Measurements from ENCODE around the gene DAB2IP.
A peak's percentile ranks its signal among the peaks of the same experiment; 100 is the strongest.

DAB2IP gene

GRCh38 chr9:121683652-121684051, 32.2 kb downstream of the DAB2IP start:
- H3K36me3 ChIP-seq (ENCODE audit: low read length) = no peaks in the 10 kb centered on the region
- H2AFZ ChIP-seq (ENCODE audit: low read depth, low read length, severe bottlenecking) = no peak overlapping the region
- no peaks in the 10 kb centered on the region for H4K20me1 ChIP-seq (ENCODE audit: low read depth, low read length)
- H3K9me3 ChIP-seq (ENCODE audit: insufficient read depth, low read length) = no peaks in the 10 kb centered on the region
- no peak overlapping the region for H3K4me3 ChIP-seq (ENCODE audit: insufficient read depth, low read length, poor library complexity, severe bottlenecking)
- no peaks in the 10 kb centered on the region for H3K9me2 ChIP-seq (replicated peaks; ENCODE audit: insufficient read depth, low read length)
- no peak overlapping the region for H3K9ac ChIP-seq (ENCODE audit: low read length)
- no peak overlapping the region for H3K27ac ChIP-seq (ENCODE audit: low read depth, low read length)
- H3K27me3 ChIP-seq (ENCODE audit: low read length) = no peaks in the 10 kb centered on the region
- no peak overlapping the region for H3K4me2 ChIP-seq (ENCODE audit: low read depth, low read length, poor library complexity, severe bottlenecking)
- H3F3A ChIP-seq (ENCODE audit: insufficient read depth) = no peaks in the 10 kb centered on the region
- TF ChIP-seq, protein P1, sequence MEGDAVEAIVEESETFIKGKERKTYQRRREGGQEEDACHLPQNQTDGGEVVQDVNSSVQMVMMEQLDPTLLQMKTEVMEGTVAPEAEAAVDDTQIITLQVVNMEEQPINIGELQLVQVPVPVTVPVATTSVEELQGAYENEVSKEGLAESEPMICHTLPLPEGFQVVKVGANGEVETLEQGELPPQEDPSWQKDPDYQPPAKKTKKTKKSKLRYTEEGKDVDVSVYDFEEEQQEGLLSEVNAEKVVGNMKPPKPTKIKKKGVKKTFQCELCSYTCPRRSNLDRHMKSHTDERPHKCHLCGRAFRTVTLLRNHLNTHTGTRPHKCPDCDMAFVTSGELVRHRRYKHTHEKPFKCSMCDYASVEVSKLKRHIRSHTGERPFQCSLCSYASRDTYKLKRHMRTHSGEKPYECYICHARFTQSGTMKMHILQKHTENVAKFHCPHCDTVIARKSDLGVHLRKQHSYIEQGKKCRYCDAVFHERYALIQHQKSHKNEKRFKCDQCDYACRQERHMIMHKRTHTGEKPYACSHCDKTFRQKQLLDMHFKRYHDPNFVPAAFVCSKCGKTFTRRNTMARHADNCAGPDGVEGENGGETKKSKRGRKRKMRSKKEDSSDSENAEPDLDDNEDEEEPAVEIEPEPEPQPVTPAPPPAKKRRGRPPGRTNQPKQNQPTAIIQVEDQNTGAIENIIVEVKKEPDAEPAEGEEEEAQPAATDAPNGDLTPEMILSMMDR (IDR thresholded peaks at IDR 0.05; ENCODE audit: insufficient read depth, low read length, poor library complexity, severe bottlenecking) = no peak
- TF ChIP-seq EZH2phosphoT487 (conservative IDR thresholded peaks at IDR 0.05; ENCODE audit: low read length) = no peak
- no peaks in the 10 kb centered on the region for H3K79me2 ChIP-seq (ENCODE audit: insufficient read depth, low read length)

GRCh38 chr9:121684381-121685145, 33.1 kb downstream of the DAB2IP start:
- Histone ChIP-seq H3K27ac (ENCODE audit: low read depth, low read length) (no peak overlapping the region), H4K20me1 (ENCODE audit: low read depth, low read length) (no peaks in the 10 kb centered on the region), H3K4me3 (ENCODE audit: insufficient read depth, low read length, poor library complexity, severe bottlenecking) (no peak overlapping the region), H3K4me2 (ENCODE audit: low read depth, low read length, poor library complexity, severe bottlenecking) (no peak overlapping the region), H3K36me3 (ENCODE audit: low read length) (no peaks in the 10 kb centered on the region), H3F3A (ENCODE audit: insufficient read depth) (no peaks in the 10 kb centered on the region), H3K9me3 (ENCODE audit: insufficient read depth, low read length) (no peaks in the 10 kb centered on the region), H2AFZ (ENCODE audit: low read depth, low read length, severe bottlenecking) (no peak overlapping the region), H3K9ac (ENCODE audit: low read length) (no peak overlapping the region), H3K27me3 (ENCODE audit: low read length) (no peaks in the 10 kb centered on the region), H3K79me2 (ENCODE audit: insufficient read depth, low read length) (no peaks in the 10 kb centered on the region), H3K9me2 (replicated peaks; ENCODE audit: insufficient read depth, low read length) (no peaks in the 10 kb centered on the region)
- TF ChIP-seq EZH2phosphoT487 (conservative IDR thresholded peaks at IDR 0.05; ENCODE audit: low read length) = no peak
- TF ChIP-seq, protein P1 (IDR thresholded peaks at IDR 0.05; ENCODE audit: insufficient read depth, low read length, poor library complexity, severe bottlenecking) = peak; percentile 64

GRCh38 chr9:121685146-121685794, 33.8 kb downstream of the DAB2IP start:
- no peak overlapping the region for H3K4me2 ChIP-seq (ENCODE audit: low read depth, low read length, poor library complexity, severe bottlenecking)
- H2AFZ ChIP-seq (ENCODE audit: low read depth, low read length, severe bottlenecking) = no peak overlapping the region
- H3K79me2 ChIP-seq (ENCODE audit: insufficient read depth, low read length) = no peaks in the 10 kb centered on the region
- H3K27ac ChIP-seq (ENCODE audit: low read depth, low read length) = no peak overlapping the region
- H3F3A ChIP-seq (ENCODE audit: insufficient read depth) = no peaks in the 10 kb centered on the region
- no peaks in the 10 kb centered on the region for H3K9me2 ChIP-seq (replicated peaks; ENCODE audit: insufficient read depth, low read length)
- no peak overlapping the region for H3K9ac ChIP-seq (ENCODE audit: low read length)
- no peaks in the 10 kb centered on the region for H3K27me3 ChIP-seq (ENCODE audit: low read length)
- TF ChIP-seq, protein P1 (IDR thresholded peaks at IDR 0.05; ENCODE audit: insufficient read depth, low read length, poor library complexity, severe bottlenecking) = no peak
- no peak for TF ChIP-seq EZH2phosphoT487 (conservative IDR thresholded peaks at IDR 0.05; ENCODE audit: low read length)
- no peaks in the 10 kb centered on the region for H3K36me3 ChIP-seq (ENCODE audit: low read length)
- no peaks in the 10 kb centered on the region for H3K9me3 ChIP-seq (ENCODE audit: insufficient read depth, low read length)
- H4K20me1 ChIP-seq (ENCODE audit: low read depth, low read length) = no peaks in the 10 kb centered on the region
- H3K4me3 ChIP-seq (ENCODE audit: insufficient read depth, low read length, poor library complexity, severe bottlenecking) = no peak overlapping the region
